Fibroblast of villous mesenchyme (primary cell): Measurements from ENCODE around the gene HNRNPDL. TPM values are rescaled to one million over a fixed set of nuclear protein-coding genes. Genes with fewer than 3 reads are reported as not detected.

Experiments used
- DNase-seq: peaks from one replicate; pipeline ENCODE4 v3.0.0-alpha.2; 2010; ENCODE audit warnings: low read depth
- H3K4me3 ChIP-seq: 2 replicates; pipeline ENCODE4 v1.5.1; 2011; ENCODE audit warnings: low read depth, mild to moderate bottlenecking, low read length
- total RNA-seq: library from RNA; depleted of rRNA; stranded (reverse); fragments of >200 nt; gene quantifications from 2 replicates; pipeline ENCODE4 v1.2.3, GENCODE V29; 2012
- TF ChIP-seq, protein P1 (sequence below): IDR thresholded peaks from 2 replicates; pipeline ENCODE4 v1.5.1; 2012; ENCODE audit warnings: low read depth, mild to moderate bottlenecking, low read length; ENCODE audit not compliant: insufficient read depth

The HNRNPDL gene
- total RNA-seq, 1 donor, result 188 TPM

DNA sequence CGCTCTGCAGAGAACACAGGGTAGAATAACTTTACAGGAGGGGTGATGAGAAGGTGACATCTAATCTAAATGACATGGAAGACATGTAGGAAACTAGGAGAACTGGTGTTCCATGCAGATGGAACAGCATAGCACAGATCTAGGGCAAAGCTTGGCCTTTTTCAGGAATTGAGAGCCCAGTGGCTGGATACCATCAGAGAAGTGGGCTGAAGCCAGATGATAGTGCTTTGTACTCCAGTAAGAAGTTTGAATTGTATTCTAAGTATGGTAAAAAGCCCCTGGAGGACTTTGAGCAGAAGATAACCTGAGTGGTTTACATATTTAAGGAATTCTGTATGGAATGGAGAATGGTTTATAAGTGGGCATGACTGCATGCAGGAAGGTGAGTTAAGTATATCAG is 33.0 kb upstream of the HNRNPDL start:
- no peak overlapping the region for H3K4me3 ChIP-seq
- DNase-seq, result no peak
- TF ChIP-seq, protein P1, sequence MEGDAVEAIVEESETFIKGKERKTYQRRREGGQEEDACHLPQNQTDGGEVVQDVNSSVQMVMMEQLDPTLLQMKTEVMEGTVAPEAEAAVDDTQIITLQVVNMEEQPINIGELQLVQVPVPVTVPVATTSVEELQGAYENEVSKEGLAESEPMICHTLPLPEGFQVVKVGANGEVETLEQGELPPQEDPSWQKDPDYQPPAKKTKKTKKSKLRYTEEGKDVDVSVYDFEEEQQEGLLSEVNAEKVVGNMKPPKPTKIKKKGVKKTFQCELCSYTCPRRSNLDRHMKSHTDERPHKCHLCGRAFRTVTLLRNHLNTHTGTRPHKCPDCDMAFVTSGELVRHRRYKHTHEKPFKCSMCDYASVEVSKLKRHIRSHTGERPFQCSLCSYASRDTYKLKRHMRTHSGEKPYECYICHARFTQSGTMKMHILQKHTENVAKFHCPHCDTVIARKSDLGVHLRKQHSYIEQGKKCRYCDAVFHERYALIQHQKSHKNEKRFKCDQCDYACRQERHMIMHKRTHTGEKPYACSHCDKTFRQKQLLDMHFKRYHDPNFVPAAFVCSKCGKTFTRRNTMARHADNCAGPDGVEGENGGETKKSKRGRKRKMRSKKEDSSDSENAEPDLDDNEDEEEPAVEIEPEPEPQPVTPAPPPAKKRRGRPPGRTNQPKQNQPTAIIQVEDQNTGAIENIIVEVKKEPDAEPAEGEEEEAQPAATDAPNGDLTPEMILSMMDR, result no peak

DNA sequence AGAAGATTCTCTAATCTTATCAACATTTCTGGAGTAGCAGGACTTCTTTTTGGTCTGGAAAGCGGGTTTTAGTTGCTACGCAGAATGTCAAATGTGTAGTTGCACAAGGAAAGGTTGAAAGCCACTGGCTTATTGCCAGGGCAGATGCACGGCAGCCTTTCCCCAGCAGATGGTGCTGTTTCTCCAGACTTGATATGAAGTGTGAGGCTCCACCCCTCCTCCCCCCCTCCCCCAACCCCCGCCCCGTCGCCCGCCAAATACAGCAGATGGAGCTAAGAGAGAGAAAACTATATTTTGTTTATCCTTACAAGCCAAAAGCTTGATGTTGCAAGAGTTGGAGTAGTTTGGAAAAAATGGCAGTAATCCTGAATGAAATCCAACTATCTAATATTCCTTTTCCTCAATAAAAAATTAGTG is 32.2 kb upstream of the HNRNPDL start:
- DNase-seq, result peak; percentile 92
- H3K4me3 ChIP-seq, result no peak overlapping the region
- TF ChIP-seq, protein P1, result peak; percentile 67

- DNase-seq, result no peak
- no peak overlapping the region for H3K4me3 ChIP-seq
- TF ChIP-seq, protein P1, result no peak
These were observed 31.4 kb upstream of the HNRNPDL start for GRCh38 chr4:82461710-82462109.

DNA sequence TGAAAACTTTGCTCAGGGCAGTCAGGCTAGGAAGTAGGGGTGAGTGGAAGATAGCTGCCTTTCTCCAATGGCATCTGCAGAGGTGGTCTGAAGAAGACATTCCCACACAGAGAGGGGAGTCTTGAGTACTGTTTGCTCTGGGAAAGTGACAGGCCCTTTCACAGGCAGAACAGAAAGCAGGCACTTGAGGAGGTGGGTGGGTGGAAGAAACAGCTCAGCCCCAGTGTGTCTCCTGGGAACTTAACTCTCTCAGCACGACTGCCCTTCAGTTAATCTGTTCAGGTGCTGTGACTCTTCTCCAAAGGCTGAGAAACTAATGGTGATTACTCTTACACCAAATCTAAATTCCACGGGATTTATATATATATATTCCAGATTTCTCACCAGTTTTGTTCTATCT is 28.5 kb upstream of the HNRNPDL start:
- TF ChIP-seq, protein P1, result no peak
- H3K4me3 ChIP-seq, result no peak overlapping the region
- DNase-seq, result no peak

DNA sequence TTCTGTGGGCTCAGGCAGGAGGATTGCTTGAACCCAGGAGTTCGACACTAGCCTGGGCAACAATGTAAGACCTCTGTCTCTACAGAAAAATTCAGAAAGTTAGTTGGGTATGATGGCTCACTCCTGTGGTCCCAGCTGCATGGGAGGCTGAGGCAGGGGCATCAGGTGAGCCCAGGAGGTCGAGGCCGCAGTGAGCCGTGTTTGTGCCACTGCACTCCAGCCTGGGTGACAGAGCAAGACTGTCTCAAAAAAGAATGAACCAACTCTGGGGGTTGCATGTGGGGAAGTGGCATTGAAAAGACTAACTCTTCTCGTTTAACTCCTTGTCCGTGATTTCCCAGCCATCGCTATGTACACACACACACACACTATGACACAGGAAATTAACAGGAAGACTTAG is 27.0 kb upstream of the HNRNPDL start:
- H3K4me3 ChIP-seq, result no peak overlapping the region
- TF ChIP-seq, protein P1, result no peak
- DNase-seq, result no peak

DNA sequence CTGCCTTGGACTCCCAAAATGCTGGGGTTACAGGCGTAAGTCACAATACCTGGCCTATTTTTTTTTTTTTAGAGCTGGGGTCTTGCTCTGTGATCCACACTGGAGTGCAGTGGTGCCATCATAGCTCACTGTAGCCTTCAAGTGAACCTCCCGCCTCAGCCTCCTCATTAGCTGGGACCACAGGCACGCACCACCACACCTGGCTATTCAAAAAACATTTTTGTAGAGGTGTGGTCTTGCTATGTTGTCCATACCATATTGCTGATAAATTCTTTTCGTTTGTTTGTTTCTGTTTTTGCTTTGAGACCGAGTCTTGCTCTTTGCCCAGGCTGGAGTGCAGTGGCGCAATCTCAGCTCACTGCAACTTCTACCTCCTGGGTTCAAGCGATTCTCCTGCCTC is 21.8 kb upstream of the HNRNPDL start:
- TF ChIP-seq, protein P1, result no peak
- no peak for DNase-seq
- H3K4me3 ChIP-seq, result no peak overlapping the region

DNA sequence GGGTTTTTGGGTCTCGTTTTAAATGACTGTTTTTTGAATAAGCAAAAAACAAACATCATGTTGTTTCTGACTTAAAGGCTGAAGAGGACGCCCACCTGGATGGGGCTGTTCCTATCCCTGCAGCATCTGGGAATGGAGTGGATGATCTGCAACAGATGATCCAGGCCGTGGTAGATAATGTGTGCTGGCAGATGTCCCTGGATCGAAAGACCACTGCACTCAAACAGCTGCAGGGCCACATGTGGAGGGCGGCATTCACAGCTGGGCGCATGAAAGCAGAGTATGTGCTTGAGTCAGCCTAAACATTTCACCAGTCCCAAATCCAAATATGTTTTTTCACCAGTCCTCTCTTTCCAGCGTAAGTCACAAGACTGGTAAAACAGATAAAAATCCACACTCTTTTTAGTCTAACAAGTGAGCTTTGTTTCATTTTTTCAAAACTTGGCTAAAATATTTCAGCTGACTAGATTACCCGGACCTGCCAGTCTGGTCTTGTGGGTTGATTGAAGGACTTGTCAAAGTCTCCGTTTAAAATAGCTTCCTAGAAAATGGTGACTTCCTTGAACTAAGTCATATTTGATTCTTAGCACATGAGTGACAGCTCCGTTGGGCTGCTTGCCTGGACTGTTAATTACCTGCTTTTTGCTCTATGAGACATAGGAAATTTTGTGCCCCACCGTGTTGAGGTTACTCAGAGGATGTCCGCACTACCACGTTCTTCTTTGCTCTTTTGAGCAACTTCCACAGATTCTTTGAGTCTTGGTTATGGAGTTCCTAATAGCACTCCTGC is 20.9 kb upstream of the HNRNPDL start:
- no peak overlapping the region for H3K4me3 ChIP-seq
- DNase-seq, result no peak
- TF ChIP-seq, protein P1, result no peak
